WERI-Rb-1 (cell line): ENCODE measurements around the gene DCDC1.

Experiments used
- DNase-seq: peaks from one replicate; pipeline ENCODE4 v3.0.0-alpha.2; 2020
- H3K27ac ChIP-seq: fragments of 250-450 bp; sonication (Bioruptor Pico); 2 replicates; pipeline ENCODE4 v1.5.1; 2020; ENCODE audit warnings: mild to moderate bottlenecking, moderate library complexity
- H3K27me3 ChIP-seq: fragments of 250-450 bp; sonication (Bioruptor Pico); 2 replicates; pipeline ENCODE4 v1.5.1; 2021; ENCODE audit warnings: mild to moderate bottlenecking, low read depth, moderate library complexity; ENCODE audit not compliant: insufficient read depth, severe bottlenecking
- H3K36me3 ChIP-seq: fragments of 250-450 bp; sonication (Bioruptor Pico); 2 replicates; pipeline ENCODE4 v1.5.1; 2020; ENCODE audit warnings: mild to moderate bottlenecking, moderate library complexity
- H3K4me3 ChIP-seq: 2 replicates; pipeline ENCODE4 v1.5.1; 2011; ENCODE audit warnings: low read depth, mild to moderate bottlenecking, control low read depth, low read length
- H3K9me3 ChIP-seq: fragments of 250-450 bp; sonication (Bioruptor Pico); 2 replicates; pipeline ENCODE4 v1.5.1; 2021; ENCODE audit warnings: mild to moderate bottlenecking, moderate library complexity; ENCODE audit not compliant: severe bottlenecking
- TF ChIP-seq, protein P1 (sequence below): IDR thresholded peaks from 2 replicates; pipeline ENCODE4 v1.5.1; 2011; ENCODE audit warnings: low read depth, mild to moderate bottlenecking, control low read depth, inconsistent platforms, low read length

DCDC1 gene

GRCh38 chr11:30908272-30908671 lies 461.3 kb downstream of the DCDC1 start:
- H3K4me3 ChIP-seq = no peak overlapping the region
- H3K9me3 ChIP-seq = no peaks in the 10 kb centered on the region
- TF ChIP-seq, protein P1, sequence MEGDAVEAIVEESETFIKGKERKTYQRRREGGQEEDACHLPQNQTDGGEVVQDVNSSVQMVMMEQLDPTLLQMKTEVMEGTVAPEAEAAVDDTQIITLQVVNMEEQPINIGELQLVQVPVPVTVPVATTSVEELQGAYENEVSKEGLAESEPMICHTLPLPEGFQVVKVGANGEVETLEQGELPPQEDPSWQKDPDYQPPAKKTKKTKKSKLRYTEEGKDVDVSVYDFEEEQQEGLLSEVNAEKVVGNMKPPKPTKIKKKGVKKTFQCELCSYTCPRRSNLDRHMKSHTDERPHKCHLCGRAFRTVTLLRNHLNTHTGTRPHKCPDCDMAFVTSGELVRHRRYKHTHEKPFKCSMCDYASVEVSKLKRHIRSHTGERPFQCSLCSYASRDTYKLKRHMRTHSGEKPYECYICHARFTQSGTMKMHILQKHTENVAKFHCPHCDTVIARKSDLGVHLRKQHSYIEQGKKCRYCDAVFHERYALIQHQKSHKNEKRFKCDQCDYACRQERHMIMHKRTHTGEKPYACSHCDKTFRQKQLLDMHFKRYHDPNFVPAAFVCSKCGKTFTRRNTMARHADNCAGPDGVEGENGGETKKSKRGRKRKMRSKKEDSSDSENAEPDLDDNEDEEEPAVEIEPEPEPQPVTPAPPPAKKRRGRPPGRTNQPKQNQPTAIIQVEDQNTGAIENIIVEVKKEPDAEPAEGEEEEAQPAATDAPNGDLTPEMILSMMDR = no peak
- no peak overlapping the region for H3K27ac ChIP-seq
- no peaks in the 10 kb centered on the region for H3K27me3 ChIP-seq
- DNase-seq = no peak
- no peaks in the 10 kb centered on the region for H3K36me3 ChIP-seq

- Histone ChIP-seq H3K27me3 (no peaks in the 10 kb centered on the region), H3K27ac (no peak overlapping the region)
- TF ChIP-seq, protein P1 = no peak
These were observed 466.6 kb downstream of the DCDC1 start for GRCh38 chr11:30902929-30903328.

GRCh38 chr11:30895046-30895445 lies 474.5 kb downstream of the DCDC1 start:
- DNase-seq = no peak
- Histone ChIP-seq H3K9me3 (no peaks in the 10 kb centered on the region), H3K4me3 (no peak overlapping the region), H3K27me3 (no peaks in the 10 kb centered on the region), H3K36me3 (no peaks in the 10 kb centered on the region), H3K27ac (no peak overlapping the region)
- TF ChIP-seq, protein P1 = no peak

More at GRCh38 chr11:30902929-30903328, 466.6 kb downstream of the DCDC1 start:
- H3K9me3 ChIP-seq = no peaks in the 10 kb centered on the region
- H3K4me3 ChIP-seq = no peak overlapping the region
- DNase-seq = no peak
- H3K36me3 ChIP-seq = no peaks in the 10 kb centered on the region

DNA sequence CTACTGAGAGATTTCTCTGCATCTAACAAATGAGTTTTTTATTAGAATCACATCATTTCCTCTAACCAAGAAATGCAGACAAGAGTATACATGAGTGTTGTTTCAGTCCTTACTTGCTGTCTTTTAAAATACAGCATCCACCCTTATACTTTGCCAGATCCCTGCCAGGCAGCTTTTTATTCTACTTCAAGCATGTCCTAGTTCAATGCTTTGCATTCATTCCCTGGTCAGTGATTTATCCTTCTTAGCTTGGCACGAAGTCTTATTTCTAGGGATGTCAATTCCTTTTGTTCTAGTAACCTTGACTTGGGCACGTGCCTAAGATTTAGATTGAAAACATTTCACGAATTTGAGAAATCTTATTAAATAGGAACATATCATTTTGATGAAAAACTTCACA lies 476.2 kb downstream of the DCDC1 start:
- TF ChIP-seq, protein P1 = no peak
- Histone ChIP-seq H3K27ac (no peak overlapping the region), H3K9me3 (no peaks in the 10 kb centered on the region), H3K4me3 (no peak overlapping the region), H3K36me3 (no peaks in the 10 kb centered on the region), H3K27me3 (no peaks in the 10 kb centered on the region)
- DNase-seq = no peak

GRCh38 chr11:30889143-30889794 lies 480.3 kb downstream of the DCDC1 start:
- Histone ChIP-seq H3K27me3 (no peaks in the 10 kb centered on the region), H3K27ac (no peak overlapping the region), H3K9me3 (no peaks in the 10 kb centered on the region), H3K36me3 (no peaks in the 10 kb centered on the region), H3K4me3 (no peak overlapping the region)
- DNase-seq = no peak
- TF ChIP-seq, protein P1 = no peak
